Panc1 (cell line): Measurements from ENCODE around the gene LBR.

ENCODE experiments used
- CTCF ChIP-seq: fragments of 450-650 bp; IDR thresholded peaks from 2 replicates; pipeline ENCODE4 v1.5.1; 2017; ENCODE audit warnings: mild to moderate bottlenecking
- TCF7L2 ChIP-seq: IDR thresholded peaks from 2 replicates; pipeline ENCODE4 v1.6.1; 2011; ENCODE audit warnings: mild to moderate bottlenecking, low read depth, low read length, inconsistent platforms

DNA sequence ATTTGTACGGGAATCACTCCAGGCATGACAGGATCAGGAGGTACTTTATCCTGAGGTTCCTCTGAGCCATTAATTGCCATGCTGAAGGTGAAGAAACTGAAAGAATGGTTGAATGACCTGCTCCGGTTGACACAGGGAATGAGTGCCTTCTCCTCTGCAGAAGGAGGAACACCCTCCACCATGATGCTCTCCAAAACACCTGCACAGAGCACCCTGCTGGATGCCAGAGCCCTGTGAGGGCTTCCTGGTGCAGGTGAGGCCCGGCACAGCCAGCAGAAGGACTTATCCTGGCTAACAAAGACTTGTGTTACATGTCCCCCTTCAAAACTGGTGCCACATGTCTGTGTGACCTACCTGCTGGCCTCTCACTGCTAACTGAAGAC is 14.3 kb upstream of the LBR start:
- no peak for TF ChIP-seq CTCF
- no peak for TF ChIP-seq TCF7L2
